Panc1 (cell line): ENCODE data around the gene ARID2.

ENCODE experiments used
- POLR2AphosphoS5 ChIP-seq: IDR thresholded peaks from 2 replicates; pipeline ENCODE4 v1.6.1; 2012; ENCODE audit warnings: mild to moderate bottlenecking, low read depth, low read length, moderate library complexity
- REST ChIP-seq, 2 experiments: IDR thresholded peaks; 2 replicates each; pipeline ENCODE4 v1.6.1; 2011 to 2012; ENCODE audit warnings: low read depth in 2 of 2, control low read depth in 1 of 2, low read length in 1 of 2, mild to moderate bottlenecking in 1 of 2, moderate library complexity in 1 of 2; ENCODE audit not compliant: insufficient read depth in 1 of 2
- SIN3A ChIP-seq: IDR thresholded peaks from 2 replicates; pipeline ENCODE4 v1.6.1; 2012; ENCODE audit warnings: low read depth, mild to moderate bottlenecking, low read length, moderate library complexity, borderline replicate concordance; ENCODE audit not compliant: insufficient read depth
- TCF7L2 ChIP-seq: IDR thresholded peaks from 2 replicates; pipeline ENCODE4 v1.6.1; 2011; ENCODE audit warnings: mild to moderate bottlenecking, low read depth, low read length, inconsistent platforms
- TF ChIP-seq, protein P1 (sequence below): fragments of 450-650 bp; IDR thresholded peaks from 2 replicates; pipeline ENCODE4 v1.5.1; 2017; ENCODE audit warnings: mild to moderate bottlenecking

DNA sequence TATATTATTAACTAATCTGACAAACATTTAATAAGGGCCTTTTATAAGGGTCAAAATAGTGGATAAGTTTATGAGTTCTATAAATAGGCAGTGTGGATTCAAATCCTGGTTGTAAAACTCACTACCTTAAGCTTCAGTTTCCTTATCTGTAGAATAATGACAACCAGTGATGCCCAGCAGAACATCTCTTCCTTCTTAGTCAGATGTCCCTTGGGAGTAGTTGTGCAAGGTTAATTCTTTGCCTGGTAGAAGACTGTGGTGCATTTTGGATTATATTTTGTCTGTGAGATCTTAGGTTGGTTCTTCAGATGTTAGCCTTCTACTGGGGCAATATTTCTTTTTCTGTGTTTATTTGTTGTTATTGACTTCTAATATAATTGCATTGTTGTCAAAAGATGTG, 59.5 kb downstream of the ARID2 start:
- TF ChIP-seq, protein P1, sequence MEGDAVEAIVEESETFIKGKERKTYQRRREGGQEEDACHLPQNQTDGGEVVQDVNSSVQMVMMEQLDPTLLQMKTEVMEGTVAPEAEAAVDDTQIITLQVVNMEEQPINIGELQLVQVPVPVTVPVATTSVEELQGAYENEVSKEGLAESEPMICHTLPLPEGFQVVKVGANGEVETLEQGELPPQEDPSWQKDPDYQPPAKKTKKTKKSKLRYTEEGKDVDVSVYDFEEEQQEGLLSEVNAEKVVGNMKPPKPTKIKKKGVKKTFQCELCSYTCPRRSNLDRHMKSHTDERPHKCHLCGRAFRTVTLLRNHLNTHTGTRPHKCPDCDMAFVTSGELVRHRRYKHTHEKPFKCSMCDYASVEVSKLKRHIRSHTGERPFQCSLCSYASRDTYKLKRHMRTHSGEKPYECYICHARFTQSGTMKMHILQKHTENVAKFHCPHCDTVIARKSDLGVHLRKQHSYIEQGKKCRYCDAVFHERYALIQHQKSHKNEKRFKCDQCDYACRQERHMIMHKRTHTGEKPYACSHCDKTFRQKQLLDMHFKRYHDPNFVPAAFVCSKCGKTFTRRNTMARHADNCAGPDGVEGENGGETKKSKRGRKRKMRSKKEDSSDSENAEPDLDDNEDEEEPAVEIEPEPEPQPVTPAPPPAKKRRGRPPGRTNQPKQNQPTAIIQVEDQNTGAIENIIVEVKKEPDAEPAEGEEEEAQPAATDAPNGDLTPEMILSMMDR = no peak
- no peak for TF ChIP-seq REST (IDR thresholded peaks at IDR 0.05; ENCODE audit: insufficient read depth in 1 of 2, low read depth in 2 of 2, low read length in 1 of 2)
- TF ChIP-seq POLR2AphosphoS5 = no peak
- TF ChIP-seq SIN3A = no peak
- no peak for TF ChIP-seq TCF7L2
